ENCODE results near the gene TSPAN32.

DNA sequence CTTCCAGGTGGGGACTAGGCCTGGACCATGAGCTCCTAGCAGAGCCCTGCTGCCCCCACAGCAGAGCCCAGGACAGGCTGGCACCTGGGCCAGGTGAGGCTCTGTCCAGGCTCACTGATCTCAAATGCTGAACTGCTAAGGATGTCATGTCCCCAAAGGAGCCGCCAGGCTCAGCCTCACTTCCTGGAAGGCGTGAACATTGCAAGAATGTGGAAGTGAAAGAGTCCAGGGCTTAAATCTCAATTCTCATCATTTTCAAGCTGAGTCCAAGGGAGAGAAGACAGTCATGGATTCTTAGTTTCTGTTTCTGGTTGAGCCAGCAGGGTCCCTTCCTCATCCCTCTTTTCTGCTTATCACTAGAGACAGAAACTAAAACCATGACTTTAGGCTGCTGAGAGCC, 36.4 kb upstream of the TSPAN32 start:
- TF ChIP-seq, protein P1, sequence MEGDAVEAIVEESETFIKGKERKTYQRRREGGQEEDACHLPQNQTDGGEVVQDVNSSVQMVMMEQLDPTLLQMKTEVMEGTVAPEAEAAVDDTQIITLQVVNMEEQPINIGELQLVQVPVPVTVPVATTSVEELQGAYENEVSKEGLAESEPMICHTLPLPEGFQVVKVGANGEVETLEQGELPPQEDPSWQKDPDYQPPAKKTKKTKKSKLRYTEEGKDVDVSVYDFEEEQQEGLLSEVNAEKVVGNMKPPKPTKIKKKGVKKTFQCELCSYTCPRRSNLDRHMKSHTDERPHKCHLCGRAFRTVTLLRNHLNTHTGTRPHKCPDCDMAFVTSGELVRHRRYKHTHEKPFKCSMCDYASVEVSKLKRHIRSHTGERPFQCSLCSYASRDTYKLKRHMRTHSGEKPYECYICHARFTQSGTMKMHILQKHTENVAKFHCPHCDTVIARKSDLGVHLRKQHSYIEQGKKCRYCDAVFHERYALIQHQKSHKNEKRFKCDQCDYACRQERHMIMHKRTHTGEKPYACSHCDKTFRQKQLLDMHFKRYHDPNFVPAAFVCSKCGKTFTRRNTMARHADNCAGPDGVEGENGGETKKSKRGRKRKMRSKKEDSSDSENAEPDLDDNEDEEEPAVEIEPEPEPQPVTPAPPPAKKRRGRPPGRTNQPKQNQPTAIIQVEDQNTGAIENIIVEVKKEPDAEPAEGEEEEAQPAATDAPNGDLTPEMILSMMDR (IDR thresholded peaks at IDR 0.05): no peak
- TF ChIP-seq TCF7L2 (IDR thresholded peaks at IDR 0.05; ENCODE audit: low read depth, low read length) (no peak), POLR2AphosphoS5 (IDR thresholded peaks at IDR 0.05; ENCODE audit: low read depth, low read length) (no peak), SIN3A (IDR thresholded peaks at IDR 0.05; ENCODE audit: borderline replicate concordance, insufficient read depth, low read depth, low read length) (no peak)
